RWPE2 (cell line): ENCODE data around the gene PTPN18.

Experiments used
- ATAC-seq: fragments of 200-7000 bp; cut with Tn5 transposase; 3 replicates; pipeline ENCODE4 v1.9.1; 2021; ENCODE audit warnings: low read depth
- DNase-seq: peaks from one replicate; pipeline ENCODE4 v3.0.0-alpha.2; 2020; ENCODE audit warnings: low spot score
- H3K27ac ChIP-seq: fragments of 450-650 bp; 2 replicates; pipeline ENCODE4 v1.5.1; 2017; ENCODE audit warnings: mild to moderate bottlenecking; ENCODE audit not compliant: poor library complexity, severe bottlenecking
- H3K27me3 ChIP-seq: fragments of 250-450 bp; sonication (Bioruptor Pico); 2 replicates; pipeline ENCODE4 v1.5.1; 2021; ENCODE audit warnings: mild to moderate bottlenecking, moderate library complexity; ENCODE audit not compliant: insufficient read depth, poor library complexity, severe bottlenecking
- H3K36me3 ChIP-seq: fragments of 250-450 bp; sonication (Bioruptor Pico); 2 replicates; pipeline ENCODE4 v1.5.1; 2020; ENCODE audit warnings: low read depth, mild to moderate bottlenecking, moderate library complexity
- H3K4me1 ChIP-seq: fragments of 250-450 bp; sonication (Bioruptor Pico); 2 replicates; pipeline ENCODE4 v1.5.1; 2021; ENCODE audit warnings: mild to moderate bottlenecking, moderate library complexity; ENCODE audit not compliant: insufficient read depth, poor library complexity, severe bottlenecking
- H3K4me3 ChIP-seq: fragments of 250-450 bp; sonication (Bioruptor Pico); 2 replicates; pipeline ENCODE4 v1.5.1; 2021; ENCODE audit warnings: mild to moderate bottlenecking, moderate library complexity; ENCODE audit not compliant: severe bottlenecking
- H3K9me3 ChIP-seq: fragments of 250-450 bp; sonication (Bioruptor Pico); 2 replicates; pipeline ENCODE4 v1.5.1; 2021; ENCODE audit warnings: mild to moderate bottlenecking, moderate library complexity; ENCODE audit not compliant: severe bottlenecking
- TF ChIP-seq, protein P1 (sequence below): fragments of 450-650 bp; IDR thresholded peaks from one replicate; pipeline ENCODE4 v1.5.1; 2017; ENCODE audit warnings: mild to moderate bottlenecking, moderate library complexity; ENCODE audit not compliant: poor library complexity, severe bottlenecking

Gene PTPN18

DNA sequence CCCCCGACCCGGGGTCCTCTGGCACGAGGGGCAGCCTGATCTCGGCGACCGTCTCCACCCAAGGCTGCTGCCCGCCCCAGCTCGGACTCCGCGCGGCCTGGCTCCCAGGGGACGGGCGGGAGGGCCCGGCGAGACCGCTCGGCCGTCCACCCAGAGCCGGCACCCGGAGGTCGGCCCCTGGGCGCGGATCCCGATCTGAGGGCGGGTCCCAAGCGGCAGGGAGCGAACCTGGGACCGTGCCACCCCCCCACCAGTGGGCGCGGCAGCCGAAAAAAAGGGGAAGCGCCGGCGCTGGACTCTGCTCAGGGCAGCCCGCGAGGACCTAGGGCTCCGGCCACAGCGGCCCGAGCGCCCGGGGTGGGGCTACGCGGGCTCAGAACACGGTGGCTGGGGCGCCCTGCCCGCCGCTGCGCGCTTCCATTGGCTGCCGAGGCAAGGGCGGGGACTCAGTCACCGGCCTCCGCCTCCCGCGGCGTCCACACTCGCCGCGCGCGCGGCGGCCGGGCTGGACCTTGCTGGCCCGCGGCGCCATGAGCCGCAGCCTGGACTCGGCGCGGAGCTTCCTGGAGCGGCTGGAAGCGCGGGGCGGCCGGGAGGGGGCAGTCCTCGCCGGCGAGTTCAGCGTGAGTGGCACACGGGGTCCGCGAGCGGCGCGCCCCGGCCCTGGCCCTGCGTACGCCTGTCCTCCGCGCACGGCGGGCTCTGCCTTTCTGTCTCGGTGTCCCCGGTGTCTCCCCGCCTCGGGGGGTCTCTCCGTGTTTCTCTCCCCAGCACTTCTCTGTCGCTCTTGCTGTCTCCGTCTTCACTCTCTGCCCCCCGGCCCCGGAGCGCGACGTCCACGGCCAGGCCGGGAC is at the start of gene PTPN18:
TSS of gene PTPN18 (plus strand) at position 479 of the 854 bp plus-strand sequence. CDS start at position 531, 52 bp downstream.
- H3K27ac ChIP-seq = no peak within 1 kb of the TSS
- peak within 1 kb of the TSS; percentile 48 for H3K4me3 ChIP-seq
- H3K4me1 ChIP-seq = peaks cover 5% of the 10 kb centered on the region
- ATAC-seq (peak; percentile 96), DNase-seq (no peak)
- TF ChIP-seq, protein P1, sequence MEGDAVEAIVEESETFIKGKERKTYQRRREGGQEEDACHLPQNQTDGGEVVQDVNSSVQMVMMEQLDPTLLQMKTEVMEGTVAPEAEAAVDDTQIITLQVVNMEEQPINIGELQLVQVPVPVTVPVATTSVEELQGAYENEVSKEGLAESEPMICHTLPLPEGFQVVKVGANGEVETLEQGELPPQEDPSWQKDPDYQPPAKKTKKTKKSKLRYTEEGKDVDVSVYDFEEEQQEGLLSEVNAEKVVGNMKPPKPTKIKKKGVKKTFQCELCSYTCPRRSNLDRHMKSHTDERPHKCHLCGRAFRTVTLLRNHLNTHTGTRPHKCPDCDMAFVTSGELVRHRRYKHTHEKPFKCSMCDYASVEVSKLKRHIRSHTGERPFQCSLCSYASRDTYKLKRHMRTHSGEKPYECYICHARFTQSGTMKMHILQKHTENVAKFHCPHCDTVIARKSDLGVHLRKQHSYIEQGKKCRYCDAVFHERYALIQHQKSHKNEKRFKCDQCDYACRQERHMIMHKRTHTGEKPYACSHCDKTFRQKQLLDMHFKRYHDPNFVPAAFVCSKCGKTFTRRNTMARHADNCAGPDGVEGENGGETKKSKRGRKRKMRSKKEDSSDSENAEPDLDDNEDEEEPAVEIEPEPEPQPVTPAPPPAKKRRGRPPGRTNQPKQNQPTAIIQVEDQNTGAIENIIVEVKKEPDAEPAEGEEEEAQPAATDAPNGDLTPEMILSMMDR = peak; percentile 49
- no peaks in the 10 kb centered on the region for H3K36me3 ChIP-seq
- H3K27me3 ChIP-seq = no peaks in the 10 kb centered on the region
- H3K9me3 ChIP-seq = no peaks in the 10 kb centered on the region

- Histone ChIP-seq H3K27me3 (no peaks in the 10 kb centered on the region), H3K36me3 (no peaks in the 10 kb centered on the region), H3K9me3 (no peaks in the 10 kb centered on the region), H3K4me1 (no peaks in the 10 kb centered on the region), H3K4me3 (no peak overlapping the region), H3K27ac (no peak overlapping the region)
- ATAC-seq (peak; percentile 46; the same call in 2 of the 3 replicates), DNase-seq (no peak)
- TF ChIP-seq, protein P1 = no peak
Observed at GRCh38 chr2:130307850-130308249, 48.0 kb upstream of the PTPN18 start.

DNA sequence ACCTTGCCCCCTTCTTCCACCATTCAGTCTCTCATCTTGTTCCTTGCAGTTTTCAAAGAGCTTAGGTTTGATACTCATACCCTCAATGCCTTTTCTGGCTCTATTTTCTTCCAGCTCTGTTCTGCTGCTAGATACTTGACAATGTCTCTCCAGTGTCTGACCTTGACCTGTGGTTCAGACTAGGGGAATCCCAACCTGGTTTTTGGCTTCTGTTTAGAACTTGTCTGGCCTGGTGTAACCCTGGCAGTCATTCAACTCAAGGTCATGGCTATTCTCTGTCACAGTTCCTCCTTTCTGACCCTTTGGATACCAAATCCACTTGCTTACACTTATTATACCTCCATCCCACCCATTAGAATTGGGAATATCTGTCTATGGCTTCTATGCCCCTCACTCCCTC is 45.0 kb upstream of the PTPN18 start:
- DNase-seq (no peak), ATAC-seq (no peak)
- Histone ChIP-seq H3K4me1 (no peaks in the 10 kb centered on the region), H3K27me3 (no peaks in the 10 kb centered on the region), H3K9me3 (no peaks in the 10 kb centered on the region), H3K4me3 (no peak overlapping the region), H3K27ac (no peak overlapping the region), H3K36me3 (no peaks in the 10 kb centered on the region)
- TF ChIP-seq, protein P1 = no peak

DNA sequence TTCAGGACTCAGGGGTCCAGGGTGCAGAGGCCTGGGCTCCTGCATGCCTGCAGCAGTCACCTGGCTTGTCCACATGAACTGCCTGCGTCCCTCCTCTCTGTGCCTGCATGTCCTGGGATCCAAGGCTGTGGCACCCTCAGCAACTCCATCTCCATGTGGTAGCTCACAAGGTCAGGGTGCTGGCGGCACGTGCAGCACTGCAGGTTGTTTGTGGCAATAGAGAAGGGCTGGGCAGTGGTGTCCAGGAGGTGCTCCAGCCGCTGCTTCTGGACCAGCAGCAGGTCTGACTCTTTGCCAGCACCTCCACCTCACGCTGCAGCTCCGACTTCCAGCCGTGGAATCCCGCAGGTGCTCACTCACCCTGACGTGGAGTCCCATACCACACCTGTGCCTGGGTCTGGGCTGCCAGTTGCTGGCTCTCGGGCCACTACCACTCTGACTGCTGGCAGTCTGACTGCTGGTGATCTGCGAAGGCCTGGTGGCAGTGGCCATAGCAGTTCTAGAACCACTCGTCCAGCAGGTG is 42.0 kb upstream of the PTPN18 start:
- TF ChIP-seq, protein P1 = no peak
- H3K4me3 ChIP-seq = no peak overlapping the region

GRCh38 chr2:130314377-130314776 is 41.5 kb upstream of the PTPN18 start:
- no peaks in the 10 kb centered on the region for H3K4me1 ChIP-seq
- H3K27ac ChIP-seq = no peak overlapping the region
- no peaks in the 10 kb centered on the region for H3K36me3 ChIP-seq
- TF ChIP-seq, protein P1 = no peak
- DNase-seq = no peak
- no peaks in the 10 kb centered on the region for H3K27me3 ChIP-seq
- ATAC-seq = no peak
- no peaks in the 10 kb centered on the region for H3K9me3 ChIP-seq
- no peak overlapping the region for H3K4me3 ChIP-seq

More for the DNA sequence above, 42.0 kb upstream of the PTPN18 start:
- no peaks in the 10 kb centered on the region for H3K27me3 ChIP-seq
- no peaks in the 10 kb centered on the region for H3K4me1 ChIP-seq
- H3K9me3 ChIP-seq = no peaks in the 10 kb centered on the region
- no peaks in the 10 kb centered on the region for H3K36me3 ChIP-seq
- ATAC-seq = no peak
- DNase-seq = no peak
- no peak overlapping the region for H3K27ac ChIP-seq
